ENCODE results near the gene CEP112. TPM values are rescaled to one million over a fixed set of nuclear protein-coding genes. Genes with fewer than 3 reads are reported as not detected.

Gene CEP112
- total RNA-seq, 1 donor from 2014 or later, result 13.9 TPM

GRCh38 chr17:65678546-65678945, 513.4 kb downstream of the CEP112 start:
- H3K27me3 ChIP-seq (ENCODE audit: insufficient read depth, low read length), result no peaks in the 10 kb centered on the region
- H3K4me3 Mint-ChIP-seq (ENCODE audit: unreplicated experiment), result no peak overlapping the region
- FAIRE-seq (no peak), DNase-seq (ENCODE audit: low read depth) (no peak)
- no peak for TF ChIP-seq EZH2 (IDR thresholded peaks at IDR 0.05; ENCODE audit: insufficient read depth, low read length)
- TF ChIP-seq CTCF (IDR thresholded peaks at IDR 0.05; ENCODE audit: insufficient read depth, low read depth, low read length), result no peak
- H3K9me3 ChIP-seq (ENCODE audit: insufficient read depth, low read depth, low read length), result peaks cover 2% of the 10 kb centered on the region
- peaks cover 11% of the 10 kb centered on the region for H3K4me1 Mint-ChIP-seq (ENCODE audit: low read depth, unreplicated experiment)
- no peaks in the 10 kb centered on the region for H3K36me3 Mint-ChIP-seq (ENCODE audit: low read depth, unreplicated experiment)
- no peaks in the 10 kb centered on the region for H3K9me3 Mint-ChIP-seq (ENCODE audit: unreplicated experiment)
- no peak overlapping the region for H3K4me2 ChIP-seq (ENCODE audit: low read length)
- H3K27ac Mint-ChIP-seq (ENCODE audit: unreplicated experiment), result no peak overlapping the region
- no peaks in the 10 kb centered on the region for H3K4me1 ChIP-seq (ENCODE audit: insufficient read depth, low read length)
- no peak overlapping the region for H2AFZ ChIP-seq (ENCODE audit: low read depth, low read length)
- H3K9ac ChIP-seq (ENCODE audit: low read length), result no peak overlapping the region
- no peaks in the 10 kb centered on the region for H4K20me1 ChIP-seq (ENCODE audit: insufficient read depth, low read length)
- no peak overlapping the region for H3K4me3 ChIP-seq (ENCODE audit: insufficient read depth, low read depth, low read length)
- H3K79me2 ChIP-seq (ENCODE audit: insufficient read depth, low read length), result no peaks in the 10 kb centered on the region
- no peaks in the 10 kb centered on the region for H3K36me3 ChIP-seq (ENCODE audit: insufficient read depth, low read length)
- H3K27ac ChIP-seq (ENCODE audit: low read depth, low read length), result no peak overlapping the region
- H3K27me3 Mint-ChIP-seq (ENCODE audit: low read depth, unreplicated experiment), result no peaks in the 10 kb centered on the region

GRCh38 chr17:65677932-65678331, 514.0 kb downstream of the CEP112 start:
- Mint-ChIP-seq H3K36me3 (ENCODE audit: low read depth, unreplicated experiment) (no peaks in the 10 kb centered on the region), H3K9me3 (ENCODE audit: unreplicated experiment) (no peaks in the 10 kb centered on the region), H3K27ac (ENCODE audit: unreplicated experiment) (no peak overlapping the region), H3K4me3 (ENCODE audit: unreplicated experiment) (no peak overlapping the region), H3K27me3 (ENCODE audit: low read depth, unreplicated experiment) (no peaks in the 10 kb centered on the region), H3K4me1 (ENCODE audit: low read depth, unreplicated experiment) (peaks cover 11% of the 10 kb centered on the region)
- Histone ChIP-seq H3K9me3 (ENCODE audit: insufficient read depth, low read depth, low read length) (no peaks in the 10 kb centered on the region), H3K4me1 (ENCODE audit: insufficient read depth, low read length) (no peaks in the 10 kb centered on the region), H3K27ac (ENCODE audit: low read depth, low read length) (no peak overlapping the region), H3K36me3 (ENCODE audit: insufficient read depth, low read length) (no peaks in the 10 kb centered on the region), H3K4me2 (ENCODE audit: low read length) (peak overlapping the region; percentile 29), H4K20me1 (ENCODE audit: insufficient read depth, low read length) (no peaks in the 10 kb centered on the region), H3K79me2 (ENCODE audit: insufficient read depth, low read length) (no peaks in the 10 kb centered on the region), H2AFZ (ENCODE audit: low read depth, low read length) (no peak overlapping the region), H3K9ac (ENCODE audit: low read length) (no peak overlapping the region), H3K4me3 (ENCODE audit: insufficient read depth, low read depth, low read length) (no peak overlapping the region), H3K27me3 (ENCODE audit: insufficient read depth, low read length) (no peaks in the 10 kb centered on the region)
- FAIRE-seq (peak; percentile 47), DNase-seq (ENCODE audit: low read depth) (peak; percentile 37)
- TF ChIP-seq CTCF (IDR thresholded peaks at IDR 0.05; ENCODE audit: insufficient read depth, low read depth, low read length), result no peak
- no peak for TF ChIP-seq EZH2 (IDR thresholded peaks at IDR 0.05; ENCODE audit: insufficient read depth, low read length)

GRCh38 chr17:65674246-65675045, 517.5 kb downstream of the CEP112 start:
- Mint-ChIP-seq H3K9me3 (ENCODE audit: unreplicated experiment) (no peaks in the 10 kb centered on the region), H3K4me3 (ENCODE audit: unreplicated experiment) (no peak overlapping the region), H3K27me3 (ENCODE audit: low read depth, unreplicated experiment) (no peaks in the 10 kb centered on the region), H3K27ac (ENCODE audit: unreplicated experiment) (no peak overlapping the region), H3K36me3 (ENCODE audit: low read depth, unreplicated experiment) (peaks cover 3% of the 10 kb centered on the region), H3K4me1 (ENCODE audit: low read depth, unreplicated experiment) (peaks cover 21% of the 10 kb centered on the region)
- Histone ChIP-seq H3K4me3 (ENCODE audit: insufficient read depth, low read depth, low read length) (no peak overlapping the region), H3K79me2 (ENCODE audit: insufficient read depth, low read length) (no peaks in the 10 kb centered on the region), H2AFZ (ENCODE audit: low read depth, low read length) (no peak overlapping the region), H3K9me3 (ENCODE audit: insufficient read depth, low read depth, low read length) (no peaks in the 10 kb centered on the region), H3K27ac (ENCODE audit: low read depth, low read length) (no peak overlapping the region), H3K4me2 (ENCODE audit: low read length) (no peak overlapping the region), H4K20me1 (ENCODE audit: insufficient read depth, low read length) (no peaks in the 10 kb centered on the region), H3K9ac (ENCODE audit: low read length) (no peak overlapping the region), H3K4me1 (ENCODE audit: insufficient read depth, low read length) (no peaks in the 10 kb centered on the region), H3K27me3 (ENCODE audit: insufficient read depth, low read length) (no peaks in the 10 kb centered on the region), H3K36me3 (ENCODE audit: insufficient read depth, low read length) (no peaks in the 10 kb centered on the region)
- DNase-seq (ENCODE audit: low read depth) (peak; percentile 30), FAIRE-seq (no peak)
- no peak for TF ChIP-seq EZH2 (IDR thresholded peaks at IDR 0.05; ENCODE audit: insufficient read depth, low read length)
- no peak for TF ChIP-seq CTCF (IDR thresholded peaks at IDR 0.05; ENCODE audit: insufficient read depth, low read depth, low read length)

Measured in astrocyte (in vitro differentiated cells and primary cell).